LoVo (cell line): Measurements from ENCODE around the gene TPPP.
A peak's percentile ranks its signal among the peaks of the same experiment; 100 is the strongest.

ENCODE experiments used
- DNase-seq: peaks from one replicate; pipeline ENCODE4 v3.0.0-alpha.2; 2016; ENCODE audit warnings: low spot score

Gene TPPP

GRCh38 chr5:677131-678101 lies 15.7 kb downstream of the TPPP start:
- no peak for DNase-seq

GRCh38 chr5:676699-677076 lies 16.5 kb downstream of the TPPP start:
- no peak for DNase-seq

- no peak for DNase-seq
Observed at GRCh38 chr5:675871-676698, 17.1 kb downstream of the TPPP start.

GRCh38 chr5:675111-675870 lies 17.9 kb downstream of the TPPP start:
- no peak for DNase-seq

- no peak for DNase-seq
Observed at GRCh38 chr5:674630-675011, 18.5 kb downstream of the TPPP start.

GRCh38 chr5:673831-674629 lies 19.1 kb downstream of the TPPP start:
- no peak for DNase-seq

GRCh38 chr5:673161-673830 lies 19.9 kb downstream of the TPPP start:
- DNase-seq, result no peak

- peak; percentile 77 for DNase-seq
Observed at GRCh38 chr5:672329-673160, 20.6 kb downstream of the TPPP start.

GRCh38 chr5:671459-672328 lies 21.5 kb downstream of the TPPP start:
- peak; percentile 70 for DNase-seq

- no peak for DNase-seq
Observed at GRCh38 chr5:670396-671270, 22.5 kb downstream of the TPPP start.

DNA sequence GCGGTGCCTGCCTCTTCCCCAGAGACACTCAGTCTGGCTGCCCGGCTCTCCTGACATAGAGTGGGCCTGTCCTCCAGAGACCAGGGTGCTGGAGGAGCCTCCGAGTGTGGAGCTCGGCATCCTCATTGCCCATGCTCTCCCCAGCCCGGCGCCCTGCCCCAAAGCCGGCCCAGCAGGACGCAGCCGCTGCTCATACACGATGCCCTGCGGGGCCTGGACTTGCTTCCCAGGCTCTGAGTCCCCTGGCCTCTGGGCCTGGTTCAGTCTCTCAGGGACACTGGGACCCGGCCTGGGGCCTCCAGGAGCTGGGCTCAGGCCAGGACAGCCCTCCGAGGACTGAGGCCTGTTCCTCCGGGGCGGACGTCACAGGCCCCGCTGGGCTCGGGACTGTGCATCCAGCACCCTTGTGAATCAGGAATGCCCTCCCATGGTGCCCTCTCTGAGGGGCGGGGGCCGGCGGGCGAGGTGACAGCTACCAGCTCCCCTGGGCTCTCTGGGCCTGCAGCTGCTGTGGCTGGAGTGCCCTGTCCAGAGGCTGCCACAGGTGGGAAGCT lies 23.2 kb downstream of the TPPP start:
- no peak for DNase-seq

GRCh38 chr5:669111-669841 lies 23.9 kb downstream of the TPPP start:
- no peak for DNase-seq

- DNase-seq, result no peak
Observed at GRCh38 chr5:668283-668995, 24.7 kb downstream of the TPPP start.

- DNase-seq, result no peak
Observed at GRCh38 chr5:666816-667498, 26.2 kb downstream of the TPPP start.

- DNase-seq, result no peak
Observed at GRCh38 chr5:665956-666711, 27.0 kb downstream of the TPPP start.
